Measurements from ENCODE around the gene WWP2. TPM values are rescaled to one million over a fixed set of nuclear protein-coding genes. Genes with fewer than 3 reads are reported as not detected.
"Not testable (repeated sequence)": the region's sequence is repeated elsewhere in the genome, so short reads cannot be mapped to it uniquely, and the experiment has no call there.

WWP2 gene
- total RNA-seq, 4 donors from 2014 or later: 26.9 to 50.9 (median 43.9) TPM

- WGBS, 2 donors: 83 to 84% methylated on average over 6 of the region's 6 CpGs
- TF ChIP-seq POLR2A (IDR thresholded peaks at IDR 0.05): no peak
- no peak for TF ChIP-seq CTCF (IDR thresholded peaks at IDR 0.05)
- intact Hi-C loops (cut with DNase I; ENCODE audit: low total_unique reads): no loop called here
- no peak for DNase-seq (ENCODE audit: low spot score in 2 of 2)
- H3K4me3 ChIP-seq (ENCODE audit: low read depth, poor library complexity, severe bottlenecking): no peak overlapping the region
Measured at GRCh38 chr16:69773260-69773947, 11.3 kb downstream of the WWP2 start.

GRCh38 chr16:69775563-69775962 lies 13.4 kb downstream of the WWP2 start:
- intact Hi-C loops (cut with DNase I; ENCODE audit: low total_unique reads): loop anchor here (5.0 kb wide), 1 partner anchor 93 kb away; no protein-coding TSS in a partner anchor
- H3K4me3 ChIP-seq (ENCODE audit: low read depth, poor library complexity, severe bottlenecking): no peak overlapping the region
- TF ChIP-seq CTCF (IDR thresholded peaks at IDR 0.05) (no peak), POLR2A (IDR thresholded peaks at IDR 0.05) (no peak)
- DNase-seq (ENCODE audit: low spot score in 2 of 2): no peak

GRCh38 chr16:69779724-69780123 lies 17.6 kb downstream of the WWP2 start:
- TF ChIP-seq CTCF (IDR thresholded peaks at IDR 0.05) (no peak), POLR2A (IDR thresholded peaks at IDR 0.05) (no peak)
- no peak for DNase-seq (ENCODE audit: low spot score in 2 of 2)
- H3K4me3 ChIP-seq (ENCODE audit: low read depth, poor library complexity, severe bottlenecking): no peak overlapping the region
- intact Hi-C loops (cut with DNase I; ENCODE audit: low total_unique reads): loop anchor here (5.0 kb wide), 1 partner anchor 97 kb away; no protein-coding TSS in a partner anchor
- WGBS, 2 donors: 58 to 60% methylated on average over 2 of the region's 2 CpGs

- WGBS, 2 donors: 75 to 85% methylated on average over 3 of the region's 3 CpGs
- intact Hi-C loops (cut with DNase I; ENCODE audit: low total_unique reads): no loop called here
- H3K4me3 ChIP-seq (ENCODE audit: low read depth, poor library complexity, severe bottlenecking): no peak overlapping the region
- no peak for DNase-seq (ENCODE audit: low spot score in 2 of 2)
- TF ChIP-seq POLR2A (IDR thresholded peaks at IDR 0.05) (no peak), CTCF (IDR thresholded peaks at IDR 0.05) (no peak)
Measured at GRCh38 chr16:69781118-69781517, 19.0 kb downstream of the WWP2 start.

- no peak for DNase-seq (ENCODE audit: low spot score in 2 of 2)
- H3K4me3 ChIP-seq (ENCODE audit: low read depth, poor library complexity, severe bottlenecking): no peak overlapping the region
- TF ChIP-seq CTCF (IDR thresholded peaks at IDR 0.05) (no peak), POLR2A (IDR thresholded peaks at IDR 0.05) (no peak)
- 78 to 81% methylated on average over 6 of the region's 6 CpGs for WGBS, 2 donors
- intact Hi-C loops (cut with DNase I; ENCODE audit: low total_unique reads): no loop called here
Measured at GRCh38 chr16:69784586-69784985, 22.5 kb downstream of the WWP2 start.

- no peak for DNase-seq (ENCODE audit: low spot score in 2 of 2)
- no peak overlapping the region for H3K4me3 ChIP-seq (ENCODE audit: low read depth, poor library complexity, severe bottlenecking)
- TF ChIP-seq CTCF (IDR thresholded peaks at IDR 0.05): no peak
- TF ChIP-seq POLR2A (IDR thresholded peaks at IDR 0.05): no peak
- intact Hi-C loops (cut with DNase I; ENCODE audit: low total_unique reads): no loop called here
- WGBS, 2 donors: 95 to 96% methylated on average over 4 of the region's 4 CpGs
Measured at GRCh38 chr16:69787883-69788282, 25.8 kb downstream of the WWP2 start.

GRCh38 chr16:69791391-69791847 lies 29.3 kb downstream of the WWP2 start:
- intact Hi-C loops (cut with DNase I; ENCODE audit: low total_unique reads); DNase-seq (ENCODE audit: low spot score in 2 of 2): not testable (repeated sequence)
- 91 to 95% methylated on average over 6 of the region's 6 CpGs for WGBS, 2 donors

More at GRCh38 chr16:69791391-69791847, 29.3 kb downstream of the WWP2 start:
- H3K4me3 ChIP-seq (ENCODE audit: low read depth, poor library complexity, severe bottlenecking): not testable (repeated sequence)
